ENCODE measurements around the gene PLEKHB1. TPM values are rescaled to one million over a fixed set of nuclear protein-coding genes. Genes with fewer than 3 reads are reported as not detected.

PLEKHB1 gene
- total RNA-seq, 1 experiment from 2014 or later = 37.1 TPM

- peaks cover 10% of the 10 kb centered on the region for H3K27me3 Mint-ChIP-seq (ENCODE audit: low read depth)
- no peak overlapping the region for H4K5ac ChIP-seq (ENCODE audit: insufficient read length, low read depth, low read length)
- no peak overlapping the region for H2BK12ac ChIP-seq (ENCODE audit: insufficient read length, low read depth, low read length)
- DNase-seq = peak; percentile 97
- H2BK15ac ChIP-seq (ENCODE audit: low read depth, low read length) = no peak overlapping the region
- no peak overlapping the region for H3K27ac ChIP-seq (ENCODE audit: insufficient read length, low read depth, low read length)
- H3K9ac ChIP-seq (ENCODE audit: extremely low read depth, insufficient read length, low read length) = no peak overlapping the region
- peak overlapping the region; percentile 77 to 85 for H3K4me3 Mint-ChIP-seq
- H4K91ac ChIP-seq (ENCODE audit: insufficient read length, low read depth, low read length) = no peak overlapping the region
- no peak overlapping the region for H2AFZ ChIP-seq (ENCODE audit: low read length)
- TF ChIP-seq CTCF (conservative IDR thresholded peaks at IDR 0.05) = no peak
- H3K56ac ChIP-seq (ENCODE audit: insufficient read length, low read depth, low read length) = no peak overlapping the region
- 0 out of 2 replicates have a peak overlapping the region, but pooled peaks have one; percentile 13 for H3K14ac ChIP-seq (ENCODE audit: insufficient read depth, low read length)
- peaks cover 7% of the 10 kb centered on the region; the same call in 1 of the 2 replicates for H3K4me1 ChIP-seq (ENCODE audit: insufficient read depth, low read length)
- H3K23ac ChIP-seq (ENCODE audit: insufficient read length, low read depth, low read length) = no peak overlapping the region
- peak overlapping the region in 1 of 3 experiments; percentile 96; a peak in 3 of 7 replicates for H3K27ac Mint-ChIP-seq
- peak overlapping the region; percentile 31 for H3K18ac ChIP-seq (ENCODE audit: insufficient read length, low read depth, low read length)
- peaks cover 51 to 59% of the 10 kb centered on the region in 2 experiments for H3K4me1 Mint-ChIP-seq
- H2BK5ac ChIP-seq (ENCODE audit: insufficient read length, low read length) = no peak overlapping the region
- H3K4me2 ChIP-seq (ENCODE audit: insufficient read depth, insufficient read length, low read length) = peak overlapping the region; percentile 37
- H3K79me2 ChIP-seq (ENCODE audit: insufficient read depth, low read length) = no peaks in the 10 kb centered on the region
- H3K79me1 ChIP-seq (ENCODE audit: insufficient read depth, low read depth, low read length, poor library complexity, severe bottlenecking) = no peaks in the 10 kb centered on the region
- no peaks in the 10 kb centered on the region for H4K20me1 ChIP-seq (ENCODE audit: control insufficient read depth, insufficient read depth, insufficient read length)
- no peak overlapping the region for H3K4ac ChIP-seq (ENCODE audit: low read depth, low read length)
- H3K27me3 ChIP-seq (ENCODE audit: insufficient read depth, low read length) = no peaks in the 10 kb centered on the region; the same call in 1 of the 2 replicates
- H3K9me3 Mint-ChIP-seq = no peaks in the 10 kb centered on the region
- no peak overlapping the region for H2AK5ac ChIP-seq (ENCODE audit: insufficient read length, low read length)
- WGBS (ENCODE audit: extremely low coverage, insufficient read length, low lambda C conversion rate) = no CpG with 5 or more reads among the region's 23 CpGs
- H4K8ac ChIP-seq (replicated peaks; ENCODE audit: insufficient read length, low read depth, low read length) = no peak overlapping the region
- H3K9me3 ChIP-seq (ENCODE audit: control insufficient read depth, low read depth, low read length) = no peaks in the 10 kb centered on the region
- peaks cover 18% of the 10 kb centered on the region for H3K23me2 ChIP-seq (ENCODE audit: insufficient read length, low read depth, low read length, poor library complexity, severe bottlenecking)
- no peak overlapping the region for H3T11ph ChIP-seq (ENCODE audit: low read length)
- H3K36me3 Mint-ChIP-seq (ENCODE audit: insufficient read depth in 1 of 3, low read depth in 3 of 3) = peaks cover 0 to 2% (median 2%) of the 10 kb centered on the region in 3 experiments; a peak in 2 of 7 replicates
- no peak overlapping the region for H2BK20ac ChIP-seq (ENCODE audit: low read depth, low read length, poor library complexity, severe bottlenecking)
- H2BK120ac ChIP-seq (ENCODE audit: low read depth, low read length, poor library complexity, severe bottlenecking) = no peak overlapping the region
These were observed 1.2 kb downstream of the PLEKHB1 start for GRCh38 chr11:73647459-73648100.

Data from H9 (cell line).